Mesothelial cell of epicardium (in vitro differentiated cells): Measurements from ENCODE around the gene GRIK1. TPM values are rescaled to one million over a fixed set of nuclear protein-coding genes. Genes with fewer than 3 reads are reported as not detected.

Experiments
- DNase-seq, 2 experiments: peaks; one replicate each; pipeline ENCODE4 v3.0.0; 2021; ENCODE audit warnings: low spot score in 2 of 2; ENCODE audit not compliant: unreplicated experiment in 2 of 2
- H3K27ac Mint-ChIP-seq: 2 replicates; pipeline ENCODE4 v1.8.0; 2021; ENCODE audit warnings: mixed read lengths
- H3K27me3 Mint-ChIP-seq: 2 replicates; pipeline ENCODE4 v1.8.0; 2021; ENCODE audit warnings: low read depth, mixed read lengths
- H3K36me3 Mint-ChIP-seq: 2 replicates; pipeline ENCODE4 v1.8.0; 2021; ENCODE audit warnings: mixed read lengths
- H3K4me1 Mint-ChIP-seq: 2 replicates; pipeline ENCODE4 v1.8.0; 2021; ENCODE audit warnings: mixed read lengths
- H3K4me3 Mint-ChIP-seq: 2 replicates; pipeline ENCODE4 v1.8.0; 2021; ENCODE audit warnings: mild to moderate bottlenecking, moderate library complexity, mixed read lengths
- H3K9me3 Mint-ChIP-seq: 2 replicates; pipeline ENCODE4 v1.8.0; 2021; ENCODE audit warnings: mixed read lengths
- CTCF ChIP-seq: fragments of 200-600 bp; sonication (generic); IDR thresholded peaks from one replicate; pipeline ENCODE4 v1.5.0; 2021; ENCODE audit warnings: antibody characterized with exemption; ENCODE audit not compliant: unreplicated experiment
- total RNA-seq: library from RNA; stranded (reverse); gene quantifications from 3 replicates; pipeline ENCODE4 v1.2.1, GENCODE V29; 2021

The GRIK1 gene
- total RNA-seq, 1 donor from 2014 or later: 5.9 TPM

- peaks cover 8% of the 10 kb centered on the region for H3K9me3 Mint-ChIP-seq
- no peak for TF ChIP-seq CTCF
- H3K4me1 Mint-ChIP-seq: peaks cover 11% of the 10 kb centered on the region
- no peaks in the 10 kb centered on the region for H3K27me3 Mint-ChIP-seq
- DNase-seq: no peak
- H3K27ac Mint-ChIP-seq: no peak overlapping the region
- peaks cover 5% of the 10 kb centered on the region for H3K36me3 Mint-ChIP-seq
- no peak overlapping the region for H3K4me3 Mint-ChIP-seq
Observed at GRCh38 chr21:29716753-29717152, 223.0 kb downstream of the GRIK1 start.

DNA sequence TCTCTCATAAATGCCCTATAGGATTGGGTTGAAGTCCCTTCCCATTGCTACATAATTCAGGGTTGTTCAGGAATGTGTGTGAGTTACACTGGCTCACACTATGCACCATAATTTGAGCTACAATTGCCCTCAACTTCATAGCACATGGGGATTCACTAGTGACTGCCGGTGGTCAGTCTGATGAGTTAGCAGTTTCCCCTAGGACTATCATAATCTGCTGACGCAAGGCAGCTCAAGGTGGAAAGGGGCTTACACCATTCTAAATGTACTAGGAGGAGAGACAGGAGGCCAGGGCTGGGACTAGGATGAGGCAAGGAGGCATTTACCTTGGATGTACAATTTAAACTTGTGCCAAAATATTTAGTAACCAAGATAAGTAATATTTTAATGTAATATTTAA lies 224.7 kb downstream of the GRIK1 start:
- no peak for TF ChIP-seq CTCF
- H3K27me3 Mint-ChIP-seq: no peaks in the 10 kb centered on the region
- DNase-seq: no peak
- peaks cover 8% of the 10 kb centered on the region for H3K9me3 Mint-ChIP-seq
- peaks cover 5% of the 10 kb centered on the region for H3K36me3 Mint-ChIP-seq
- no peaks in the 10 kb centered on the region for H3K4me1 Mint-ChIP-seq
- H3K4me3 Mint-ChIP-seq: no peak overlapping the region
- no peak overlapping the region for H3K27ac Mint-ChIP-seq

GRCh38 chr21:29712818-29713217 lies 227.0 kb downstream of the GRIK1 start:
- no peak for TF ChIP-seq CTCF
- no peak overlapping the region for H3K4me3 Mint-ChIP-seq
- H3K9me3 Mint-ChIP-seq: peaks cover 8% of the 10 kb centered on the region
- H3K4me1 Mint-ChIP-seq: no peaks in the 10 kb centered on the region
- peaks cover 5% of the 10 kb centered on the region for H3K36me3 Mint-ChIP-seq
- H3K27ac Mint-ChIP-seq: no peak overlapping the region
- no peak for DNase-seq
- no peaks in the 10 kb centered on the region for H3K27me3 Mint-ChIP-seq

- no peak for DNase-seq
- Mint-ChIP-seq H3K9me3 (peaks cover 4% of the 10 kb centered on the region), H3K27ac (no peak overlapping the region), H3K4me1 (no peaks in the 10 kb centered on the region), H3K36me3 (peaks cover 1% of the 10 kb centered on the region), H3K4me3 (no peak overlapping the region), H3K27me3 (no peaks in the 10 kb centered on the region)
- TF ChIP-seq CTCF: no peak
Observed at GRCh38 chr21:29711236-29711635, 228.6 kb downstream of the GRIK1 start.

GRCh38 chr21:29710498-29710897 lies 229.3 kb downstream of the GRIK1 start:
- Mint-ChIP-seq H3K4me1 (no peaks in the 10 kb centered on the region), H3K36me3 (no peaks in the 10 kb centered on the region), H3K27me3 (no peaks in the 10 kb centered on the region), H3K27ac (no peak overlapping the region), H3K9me3 (no peaks in the 10 kb centered on the region), H3K4me3 (no peak overlapping the region)
- DNase-seq: no peak
- TF ChIP-seq CTCF: no peak

- no peak overlapping the region for H3K4me3 Mint-ChIP-seq
- no peaks in the 10 kb centered on the region for H3K9me3 Mint-ChIP-seq
- H3K27ac Mint-ChIP-seq: no peak overlapping the region
- H3K36me3 Mint-ChIP-seq: no peaks in the 10 kb centered on the region
- DNase-seq: no peak
- no peaks in the 10 kb centered on the region for H3K4me1 Mint-ChIP-seq
- TF ChIP-seq CTCF: no peak
- H3K27me3 Mint-ChIP-seq: no peaks in the 10 kb centered on the region
Observed at GRCh38 chr21:29708401-29708800, 231.4 kb downstream of the GRIK1 start.
